Stimulated activated CD8-positive, alpha-beta memory T cell treated with anti-CD3 and anti-CD28 coated beads, Interleukin-15, amount 100 ng/mL, for 48 hours (primary cell): Measurements from ENCODE around the gene OR12D2.
"Not testable (repeated sequence)": the region's sequence is repeated elsewhere in the genome, so short reads cannot be mapped to it uniquely, and the experiment has no call there.

Source experiments
- DNase-seq, 2 donors: peaks; one replicate each; pipeline ENCODE4 v3.0.0-alpha.2; 2020; ENCODE audit warnings: low read depth in 2 of 2

The OR12D2 gene

GRCh38 chr6:29395331-29395730, at the start of gene OR12D2:
TSS of gene OR12D2 (plus strand) at chr6:29395631. CDS start at chr6:29396700, 1,069 bp downstream.
- DNase-seq: no peak

- not testable (repeated sequence) for DNase-seq
Observed at GRCh38 chr6:29349348-29349747, 46.1 kb upstream of the OR12D2 start.

- no peak for DNase-seq
Observed at GRCh38 chr6:29354980-29355379, 40.5 kb upstream of the OR12D2 start.

- DNase-seq: no peak
Observed at GRCh38 chr6:29355603-29356002, 39.8 kb upstream of the OR12D2 start.

- DNase-seq: no peak
Observed at GRCh38 chr6:29368765-29369164, 26.7 kb upstream of the OR12D2 start, which contains the start of gene OR5V1. TSS of gene OR5V1 (minus strand) at chr6:29368865. CDS start at chr6:29356195, 12,670 bp downstream.

- DNase-seq: no peak
Observed at GRCh38 chr6:29375191-29375590, 20.2 kb upstream of the OR12D2 start, which contains the start of gene OR12D3. TSS of gene OR12D3 (minus strand) at chr6:29375291. CDS start at chr6:29375287, 4 bp downstream.

- no peak for DNase-seq
Observed at GRCh38 chr6:29376003-29376402, 19.4 kb upstream of the OR12D2 start.

- DNase-seq: no peak
Observed at GRCh38 chr6:29388533-29388932, 6.9 kb upstream of the OR12D2 start.

GRCh38 chr6:29399525-29399924, 4.1 kb downstream of the OR12D2 start:
- DNase-seq: no peak

- DNase-seq: no peak
Observed at GRCh38 chr6:29403801-29404200, 8.4 kb downstream of the OR12D2 start.

GRCh38 chr6:29414588-29414987, 19.2 kb downstream of the OR12D2 start, which contains the start of gene OR12D1:
TSS of gene OR12D1 (plus strand) at chr6:29414928.
- DNase-seq: no peak

GRCh38 chr6:29419516-29419915, 24.1 kb downstream of the OR12D2 start:
- no peak for DNase-seq

GRCh38 chr6:29424168-29424567, 28.7 kb downstream of the OR12D2 start:
- no peak for DNase-seq

GRCh38 chr6:29424575-29424974, 29.1 kb downstream of the OR12D2 start:
- no peak for DNase-seq

GRCh38 chr6:29425075-29425474, 29.6 kb downstream of the OR12D2 start:
- no peak for DNase-seq

- DNase-seq: no peak
Observed at GRCh38 chr6:29426654-29427053, 31.2 kb downstream of the OR12D2 start.

- DNase-seq: not testable (repeated sequence)
Observed at GRCh38 chr6:29436730-29437129, 41.3 kb downstream of the OR12D2 start.

- no peak for DNase-seq
Observed at GRCh38 chr6:29439006-29439405, 43.6 kb downstream of the OR12D2 start, which contains the start of gene OR10C1. TSS of gene OR10C1 (plus strand) at chr6:29439306. CDS start at chr6:29440016, 710 bp downstream.

GRCh38 chr6:29442719-29443118, 47.3 kb downstream of the OR12D2 start:
- DNase-seq: no peak

GRCh38 chr6:29444031-29444430, 48.6 kb downstream of the OR12D2 start:
- DNase-seq: not testable (repeated sequence)
